ENCODE results near the gene THBD.

The THBD gene

DNA sequence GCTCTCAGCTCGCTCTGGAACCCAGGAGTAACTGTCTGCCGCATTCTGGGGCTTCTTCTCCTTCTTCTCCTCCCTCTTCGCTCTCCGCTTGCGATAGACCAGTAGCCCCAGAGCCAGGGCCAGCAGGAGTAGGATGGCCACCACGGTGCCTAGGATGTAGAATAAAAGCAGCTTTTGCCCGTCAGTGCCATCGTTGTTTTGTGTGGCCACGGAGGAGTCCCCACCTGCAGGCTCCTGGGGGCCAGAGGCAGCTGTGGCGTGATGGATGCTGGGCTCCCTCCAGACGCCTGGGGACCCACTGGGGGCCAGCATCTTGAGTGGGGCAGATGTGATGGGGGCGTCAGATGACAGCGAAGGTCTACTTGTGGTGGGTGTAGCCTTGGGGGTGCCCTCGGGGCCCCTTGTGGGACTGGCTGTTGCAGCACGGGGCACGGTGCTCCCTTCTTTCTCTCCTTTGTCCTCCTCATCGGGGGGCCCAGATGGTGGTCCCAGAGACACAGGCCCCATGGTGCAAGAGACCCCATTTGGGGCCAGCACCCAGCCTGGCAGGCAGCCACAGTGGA is 34.9 kb upstream of the THBD start:
- no peak for FAIRE-seq

DNA sequence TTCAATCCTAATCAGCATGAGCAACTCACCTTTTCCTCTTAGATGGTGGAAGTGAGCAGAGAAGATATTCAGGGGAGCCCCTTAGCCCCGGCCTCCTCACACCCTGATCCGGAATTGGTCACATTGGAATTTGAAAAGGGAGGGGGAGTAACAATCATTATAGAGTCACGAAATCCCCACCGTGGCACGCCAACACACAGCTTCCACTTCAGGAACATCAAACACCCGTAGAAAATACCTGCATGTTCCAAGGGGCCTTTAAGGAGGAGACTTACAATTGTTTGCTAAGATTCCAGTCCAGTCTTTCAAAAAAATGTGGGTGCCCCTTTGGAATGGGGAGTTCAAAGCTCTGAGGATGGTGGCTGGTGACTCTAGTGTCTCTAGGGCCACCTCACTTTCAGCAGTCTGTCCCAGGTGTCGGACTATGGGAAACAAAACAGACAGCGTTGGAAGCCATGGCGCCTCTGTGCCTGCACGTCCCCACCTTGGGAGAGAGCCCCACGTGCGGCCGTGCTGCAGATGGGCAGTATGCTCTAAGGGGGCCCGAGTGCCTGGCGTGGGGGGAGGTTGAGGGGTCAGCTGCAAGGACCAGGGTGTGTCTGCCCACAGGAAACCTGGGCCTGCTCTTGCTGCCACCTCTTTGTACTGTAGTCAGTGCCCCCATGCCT is 34.2 kb upstream of the THBD start:
- no peak for FAIRE-seq

DNA sequence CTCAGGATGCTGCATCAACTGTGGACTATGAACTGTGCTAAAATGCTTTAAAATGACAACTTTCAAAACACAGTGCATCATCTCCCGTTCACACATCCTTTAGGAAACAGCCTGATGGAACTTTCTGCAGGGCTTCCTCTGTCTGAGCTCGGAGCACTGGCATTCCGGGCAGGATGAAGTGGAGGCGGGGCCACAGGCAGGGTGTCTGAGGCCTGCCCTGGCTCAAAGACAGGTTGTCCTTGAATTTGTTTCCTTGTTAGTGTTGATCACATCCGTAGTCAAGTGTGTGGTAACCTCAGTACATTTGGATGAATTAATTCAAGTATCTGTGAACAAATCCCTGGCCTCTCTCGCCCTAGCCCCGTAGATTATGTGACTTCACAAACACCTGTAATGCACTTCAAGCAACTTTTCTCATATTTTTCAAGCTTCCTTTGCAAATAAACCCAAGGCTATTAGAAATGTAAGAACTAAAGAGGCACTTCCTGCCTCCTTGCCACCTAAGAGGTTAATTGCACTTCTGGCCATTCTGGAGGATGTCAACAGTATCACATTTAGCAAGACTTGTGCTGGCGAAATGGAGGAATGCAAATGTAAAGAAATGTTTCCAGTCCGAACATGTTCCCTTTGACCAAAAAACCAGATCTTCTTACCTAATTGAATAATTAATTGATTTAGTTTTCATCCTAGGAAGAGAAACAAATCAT is 33.5 kb upstream of the THBD start:
- no peak for FAIRE-seq

DNA sequence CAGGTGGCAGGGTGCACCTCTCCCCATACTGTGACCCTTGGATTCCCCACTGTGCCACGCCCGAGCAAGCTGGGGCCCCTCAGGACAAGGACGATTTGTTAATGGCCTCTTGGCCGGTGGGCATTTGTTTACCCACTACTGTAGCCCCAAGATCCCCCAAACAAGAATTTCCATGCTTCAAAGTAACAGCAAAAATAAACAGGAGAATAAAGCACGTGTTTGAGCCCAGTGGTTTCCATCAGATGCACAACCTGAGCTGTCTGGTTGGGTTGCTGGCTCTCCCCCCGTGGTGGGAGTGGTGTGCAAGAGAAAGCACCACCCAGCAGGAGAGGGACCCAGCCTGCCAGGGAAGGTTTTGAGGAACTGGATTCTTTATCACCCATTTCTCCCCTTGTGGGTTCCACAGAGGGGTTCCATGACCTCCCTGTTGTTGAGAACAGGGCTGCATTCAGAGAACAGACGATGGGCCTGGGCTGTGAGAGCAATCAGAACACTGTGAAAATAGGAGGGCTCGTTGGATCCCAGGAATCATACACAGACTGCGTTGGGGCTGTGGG is 31.9 kb upstream of the THBD start:
- FAIRE-seq, result no peak

DNA sequence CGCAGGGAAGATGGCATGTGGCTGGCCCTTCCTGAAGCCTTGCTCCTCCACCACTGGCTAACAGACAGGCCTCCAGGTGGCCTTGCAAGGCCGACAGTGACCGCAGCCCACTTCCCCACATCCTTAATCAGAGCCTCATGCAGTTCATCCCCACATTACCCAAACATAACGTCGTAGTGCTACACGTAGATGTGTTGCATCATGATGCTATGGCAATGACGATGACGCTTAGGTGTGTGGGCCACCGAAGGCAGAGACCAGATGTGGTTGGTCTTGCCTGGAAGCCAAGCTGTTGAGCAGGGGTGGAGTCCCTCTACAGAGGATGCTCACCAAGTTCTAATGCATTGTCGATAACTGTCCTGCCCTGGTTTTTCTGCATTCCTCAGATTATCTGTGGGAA is 31.0 kb upstream of the THBD start:
- FAIRE-seq, result no peak

DNA sequence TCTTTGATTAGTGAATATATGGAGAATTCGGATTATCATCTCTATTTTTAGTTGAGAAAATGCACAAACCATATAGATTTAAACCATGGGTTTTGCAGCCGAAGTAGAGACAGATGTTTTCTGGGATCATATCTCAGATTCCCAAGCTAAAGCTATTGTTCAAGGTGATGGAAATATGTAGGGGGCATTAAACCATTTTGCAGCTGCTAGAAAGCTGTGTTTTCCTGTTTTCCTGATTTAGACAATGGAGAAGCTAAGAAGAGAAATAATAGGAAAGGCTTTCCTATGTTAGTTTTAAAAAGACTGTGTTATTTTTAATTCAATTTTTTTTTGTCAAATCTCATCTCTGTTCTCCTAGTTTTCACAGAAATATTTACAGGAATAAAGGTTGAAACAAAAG is 30.5 kb upstream of the THBD start:
- no peak for FAIRE-seq

DNA sequence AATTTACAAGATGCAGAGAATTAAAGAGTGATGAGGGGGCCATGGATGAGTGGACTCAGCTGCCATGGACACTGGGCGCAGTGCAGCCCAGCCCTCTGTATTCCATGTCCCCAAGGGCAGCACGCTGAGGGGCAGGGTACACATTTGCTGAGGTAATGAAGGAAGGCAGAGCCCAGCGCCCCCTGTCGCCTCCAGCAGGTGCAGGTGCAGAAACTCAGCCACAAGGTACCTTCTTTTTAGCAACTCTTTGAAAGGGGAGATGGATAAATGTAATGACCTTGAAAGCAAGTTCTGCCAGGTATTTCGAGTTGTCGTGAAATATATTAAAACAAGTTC is 29.5 kb upstream of the THBD start:
- FAIRE-seq, result no peak

DNA sequence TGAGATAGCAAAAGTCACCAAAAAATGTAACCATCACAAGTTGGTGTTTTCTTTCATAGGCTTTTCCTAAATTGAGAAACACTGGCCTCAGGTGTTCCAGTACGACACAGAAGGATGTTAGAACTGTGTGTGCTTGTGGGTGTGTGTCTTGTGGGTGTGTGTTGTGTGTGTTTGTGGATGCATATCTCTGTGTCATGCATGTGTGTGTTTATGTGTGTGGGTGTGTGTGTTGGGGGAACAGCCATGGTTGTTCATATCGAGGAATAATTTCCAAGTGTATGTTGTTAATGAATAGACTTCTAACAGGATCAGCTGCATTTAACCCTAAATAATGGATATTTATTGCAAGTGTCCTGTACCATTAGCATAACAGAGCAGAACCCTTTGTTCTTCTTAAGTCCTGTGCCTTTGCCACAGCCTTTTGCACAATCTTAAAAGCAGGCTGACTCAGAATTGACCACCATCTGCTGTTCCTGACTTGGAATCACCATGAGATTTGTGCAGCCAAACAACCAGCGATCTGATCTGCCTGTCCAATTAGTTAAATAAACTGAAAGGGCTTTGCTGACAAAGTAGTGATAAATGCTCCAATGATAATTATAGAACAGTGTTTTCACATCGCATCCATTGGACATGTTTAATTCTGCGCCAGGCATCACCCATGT is 29.0 kb upstream of the THBD start:
- no peak for FAIRE-seq

DNA sequence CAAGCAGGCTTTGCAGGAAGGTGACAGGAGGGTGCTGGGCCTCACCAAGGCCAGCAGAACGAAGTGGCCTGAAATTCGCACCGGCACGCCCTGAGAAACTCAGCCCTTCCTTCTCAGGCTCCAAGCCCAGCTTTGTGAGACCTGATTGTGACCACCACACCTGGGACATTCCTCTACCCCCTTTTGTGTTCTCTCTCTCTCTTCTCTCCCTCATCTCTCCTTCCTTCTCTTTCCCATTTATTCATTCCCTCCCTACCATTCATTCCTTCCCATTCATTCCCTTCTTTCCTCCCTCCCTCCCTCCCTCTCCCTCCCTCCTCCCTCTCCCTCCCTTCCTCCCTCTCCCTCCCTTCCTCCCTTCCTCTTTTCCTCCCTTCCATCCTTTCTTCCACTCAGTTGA is 27.8 kb upstream of the THBD start:
- FAIRE-seq, result no peak

DNA sequence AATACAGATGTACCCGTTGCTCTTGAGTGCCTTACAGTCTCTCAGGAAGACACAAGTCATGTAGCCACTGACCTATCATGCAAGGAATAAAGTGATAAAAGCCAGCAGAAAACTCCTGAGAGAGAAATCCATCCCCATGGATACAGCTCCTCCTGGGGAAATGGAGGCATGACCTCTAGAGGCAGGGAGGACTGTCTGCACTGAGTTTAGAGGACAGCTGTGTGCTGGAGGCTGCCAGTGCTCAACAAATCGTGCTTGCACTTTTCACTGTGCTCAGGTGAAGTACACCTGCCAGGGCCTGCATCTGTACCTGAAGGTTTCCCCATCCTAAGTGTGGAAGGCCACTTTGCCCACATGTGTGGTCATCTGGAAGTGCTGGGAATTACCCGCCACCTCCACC is 24.6 kb upstream of the THBD start:
- FAIRE-seq, result no peak

DNA sequence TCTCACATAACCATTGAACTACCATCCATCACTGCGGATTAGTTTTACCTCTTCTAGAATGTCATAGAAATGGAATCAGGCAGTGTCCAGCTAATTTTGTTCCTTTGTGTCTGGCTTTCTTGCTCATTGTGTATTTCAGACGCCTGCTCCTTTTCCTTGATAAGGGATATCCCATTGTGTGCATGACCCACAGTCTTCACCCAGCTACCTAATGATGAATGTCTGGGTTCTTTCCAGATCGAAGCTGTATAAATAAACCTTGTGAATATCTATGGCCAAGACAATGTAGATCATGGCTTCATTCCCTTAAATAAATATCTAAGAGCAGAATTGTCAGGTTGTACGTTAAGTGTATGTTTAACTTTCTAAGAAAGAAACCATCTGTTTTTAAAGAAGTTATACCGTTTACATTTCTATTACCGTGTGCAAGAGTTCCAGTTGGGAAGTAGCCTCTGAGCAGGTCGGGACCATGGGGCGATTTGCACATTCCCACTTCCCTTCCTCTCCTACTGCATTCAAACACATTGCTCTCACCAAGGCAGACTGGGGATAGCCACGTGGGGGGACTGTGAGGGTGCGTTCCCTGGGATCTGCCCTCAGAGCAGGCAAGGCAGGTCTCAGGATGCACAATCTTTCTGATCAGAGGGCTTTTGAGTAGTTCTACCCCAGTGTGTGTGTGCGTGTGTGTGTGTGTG is 23.6 kb upstream of the THBD start:
- no peak for FAIRE-seq

DNA sequence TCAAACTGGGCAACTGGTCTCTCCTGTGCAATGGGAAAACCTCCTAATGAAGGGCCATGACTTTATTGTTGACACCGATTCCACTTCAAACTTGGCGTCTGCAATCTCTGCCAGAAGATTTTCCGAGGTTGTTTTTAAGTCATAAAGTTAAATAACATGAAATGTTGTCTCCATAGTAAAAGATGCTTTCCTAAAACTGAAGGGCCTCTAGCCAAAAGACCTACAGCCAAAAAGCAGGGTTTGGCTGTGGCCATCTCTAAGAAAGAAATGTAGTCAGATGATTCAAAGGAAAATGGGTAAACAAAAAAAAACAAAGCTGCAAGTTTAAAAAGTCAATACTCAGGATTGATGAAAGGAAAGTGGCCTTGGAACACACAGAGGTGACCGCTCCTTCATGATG is 22.5 kb upstream of the THBD start:
- FAIRE-seq, result no peak

DNA sequence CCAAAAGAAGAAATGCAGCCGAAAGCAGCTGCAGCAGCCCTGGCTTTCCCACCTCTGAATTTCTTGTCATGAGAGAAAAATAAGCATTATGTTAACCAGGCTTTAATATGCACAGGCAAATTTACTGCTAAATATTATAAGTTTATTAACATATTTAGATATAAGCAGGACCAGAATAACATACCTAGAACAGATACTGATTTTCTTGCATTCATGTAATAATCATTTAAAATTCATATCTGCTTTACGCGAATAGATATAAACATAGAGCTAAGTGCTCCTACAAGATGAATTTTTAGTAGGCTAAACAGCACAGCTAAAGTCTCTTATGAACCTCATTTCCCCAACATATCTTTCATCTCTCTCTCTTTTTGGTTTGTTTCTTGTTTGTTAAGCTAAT is 21.9 kb upstream of the THBD start:
- no peak for FAIRE-seq

DNA sequence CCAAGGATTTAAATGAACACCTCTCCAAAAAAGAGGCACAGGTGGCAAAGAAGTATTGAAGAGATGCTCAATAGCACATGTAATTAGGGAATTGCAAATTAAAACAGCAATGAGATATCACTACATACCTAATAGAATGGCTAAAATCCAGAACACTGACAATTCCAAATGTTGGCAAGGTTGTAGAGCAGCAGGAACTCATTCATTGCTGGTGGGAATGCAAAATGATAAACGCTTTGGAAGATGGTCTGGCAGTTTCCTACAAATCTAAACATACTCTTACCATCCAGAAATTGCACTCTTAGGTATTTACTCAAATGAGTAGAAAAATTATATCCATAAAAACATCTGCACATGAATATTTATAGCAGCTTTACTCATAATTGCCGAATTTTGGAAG is 19.6 kb upstream of the THBD start:
- no peak for FAIRE-seq

DNA sequence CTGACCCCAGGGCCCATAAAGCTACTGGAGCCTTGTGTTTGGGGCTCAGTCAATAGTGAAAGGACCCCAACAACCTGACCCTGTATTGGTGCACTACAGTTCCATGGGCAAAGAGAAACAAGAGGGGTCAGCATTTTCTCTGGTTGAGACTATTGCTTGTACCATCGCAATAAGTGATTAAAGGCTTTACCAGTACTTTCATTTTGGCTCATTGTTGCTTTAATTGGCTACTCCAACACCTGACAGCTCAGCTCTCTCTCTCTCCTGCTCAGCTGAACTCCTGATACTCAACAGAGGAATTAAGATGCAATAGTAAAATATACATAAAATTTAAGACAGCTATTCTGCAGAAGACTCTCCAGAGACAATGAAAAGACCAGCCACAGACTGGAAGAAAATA is 18.8 kb upstream of the THBD start:
- FAIRE-seq, result no peak

DNA sequence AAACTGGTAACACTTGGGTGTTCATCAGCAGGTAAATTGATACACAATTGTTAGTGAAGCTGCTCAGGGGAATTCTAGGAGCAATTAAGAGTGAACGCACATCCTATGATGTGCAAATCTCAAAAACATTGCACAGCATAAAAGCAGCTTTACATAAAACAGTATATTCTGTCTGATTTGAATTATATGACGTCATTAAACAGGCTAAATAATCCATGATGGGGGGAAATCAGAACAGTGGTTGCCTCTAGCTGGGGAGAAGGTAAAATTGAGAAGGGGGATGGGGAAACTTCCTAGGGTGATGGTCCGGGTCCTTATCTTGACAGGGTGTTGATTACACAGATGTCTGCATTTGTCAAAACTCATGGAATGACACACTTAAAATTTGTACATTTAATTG is 17.3 kb upstream of the THBD start:
- FAIRE-seq, result no peak

DNA sequence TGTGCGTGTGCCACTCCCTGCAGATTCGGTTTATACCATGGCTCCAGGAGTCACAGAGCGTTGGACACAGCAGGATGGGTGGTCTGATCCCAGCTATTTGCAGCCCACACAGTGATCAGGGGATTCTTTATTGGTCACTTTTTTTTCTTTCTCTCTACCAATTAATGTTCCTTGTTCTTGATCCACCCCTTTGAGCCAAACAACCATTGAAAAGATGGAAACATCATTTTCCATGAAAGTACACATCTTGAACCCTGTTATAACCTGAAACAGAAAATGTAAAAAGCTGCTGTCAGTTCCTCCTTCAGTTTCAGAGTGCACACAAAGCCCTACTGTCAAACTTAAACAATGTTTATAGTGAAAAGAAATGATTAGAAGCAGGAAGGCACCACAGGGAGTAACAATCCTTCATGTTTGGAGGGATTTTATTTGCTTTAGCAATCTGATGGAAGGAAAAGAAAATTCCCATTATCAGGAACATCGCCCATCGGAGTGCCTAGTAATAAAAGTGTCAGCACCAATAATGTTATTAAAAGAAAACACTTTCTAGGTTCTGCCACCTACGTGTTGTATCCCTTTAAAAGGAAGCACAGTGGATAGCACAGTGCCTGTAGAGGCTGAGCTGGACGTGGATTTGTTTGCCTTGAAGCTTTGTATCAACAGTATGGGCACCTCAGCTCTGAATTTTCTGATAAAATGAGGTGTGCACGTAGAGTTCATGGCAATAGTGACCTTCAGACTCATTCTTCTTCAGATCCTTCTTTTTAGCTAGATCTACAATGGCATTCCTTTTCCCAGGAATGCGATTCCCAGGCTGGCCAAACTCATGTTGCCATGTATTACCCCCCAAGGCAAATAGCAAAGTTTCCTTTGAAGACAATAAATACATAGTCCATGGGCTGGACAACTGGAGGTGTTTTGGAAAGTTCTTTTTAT is 16.1 kb upstream of the THBD start:
- no peak for FAIRE-seq

DNA sequence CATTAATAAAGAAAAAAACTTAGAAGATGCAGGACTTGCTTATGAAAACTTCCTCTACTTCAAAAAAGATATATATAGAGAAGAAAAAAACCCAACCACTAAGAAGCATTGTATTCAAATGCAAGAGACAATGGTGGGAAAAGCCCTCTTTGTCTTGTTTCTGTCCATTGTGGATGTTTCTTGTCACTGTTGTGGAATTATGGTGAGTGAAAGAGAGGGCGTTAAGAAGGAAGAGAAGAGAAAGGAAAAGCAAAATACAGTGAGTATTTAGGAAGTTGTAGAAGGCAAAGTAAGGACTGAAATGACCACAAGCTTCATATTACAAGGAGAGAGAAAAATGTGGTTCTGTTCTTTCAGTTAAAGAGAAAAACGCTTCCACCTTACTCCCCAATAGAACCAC is 14.1 kb upstream of the THBD start:
- no peak for FAIRE-seq

DNA sequence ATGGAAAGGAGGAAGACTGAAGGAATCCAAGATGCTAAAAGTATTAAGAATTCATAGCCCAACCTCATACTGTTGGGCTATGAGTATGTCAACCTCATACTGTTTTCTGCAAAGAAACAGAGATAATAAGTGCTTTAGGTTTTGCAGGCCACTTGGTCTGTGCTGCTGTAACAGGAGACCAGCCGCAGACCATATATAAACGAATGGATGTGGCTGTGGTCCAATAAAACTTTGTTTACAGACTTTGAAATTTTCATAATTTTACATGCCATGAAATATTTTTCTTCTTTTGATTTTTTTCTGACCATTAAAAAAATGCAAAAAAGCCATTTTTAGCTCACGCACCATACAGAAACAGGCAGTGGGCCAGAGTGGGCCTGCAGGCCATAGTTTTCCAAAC is 13.7 kb upstream of the THBD start:
- FAIRE-seq, result no peak

DNA sequence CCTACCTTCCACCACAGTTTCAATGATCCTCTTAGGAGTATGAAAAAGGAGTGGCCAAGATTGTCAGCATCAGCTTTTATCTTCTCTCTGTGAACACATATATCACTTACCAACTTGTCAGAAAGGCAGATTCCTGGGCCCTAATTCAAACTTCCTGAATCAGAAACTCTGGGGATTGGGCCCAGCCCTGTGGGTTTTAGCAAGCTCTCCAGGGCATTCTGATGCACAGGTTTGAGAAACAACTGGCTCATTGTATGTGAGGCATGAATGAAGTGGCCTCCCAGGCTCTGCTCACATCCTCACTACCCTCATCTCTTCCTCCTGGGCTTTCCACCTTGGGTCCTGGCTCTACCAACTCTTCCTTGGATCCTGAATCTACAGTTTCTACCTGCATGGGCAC is 13.2 kb upstream of the THBD start:
- FAIRE-seq, result no peak

DNA sequence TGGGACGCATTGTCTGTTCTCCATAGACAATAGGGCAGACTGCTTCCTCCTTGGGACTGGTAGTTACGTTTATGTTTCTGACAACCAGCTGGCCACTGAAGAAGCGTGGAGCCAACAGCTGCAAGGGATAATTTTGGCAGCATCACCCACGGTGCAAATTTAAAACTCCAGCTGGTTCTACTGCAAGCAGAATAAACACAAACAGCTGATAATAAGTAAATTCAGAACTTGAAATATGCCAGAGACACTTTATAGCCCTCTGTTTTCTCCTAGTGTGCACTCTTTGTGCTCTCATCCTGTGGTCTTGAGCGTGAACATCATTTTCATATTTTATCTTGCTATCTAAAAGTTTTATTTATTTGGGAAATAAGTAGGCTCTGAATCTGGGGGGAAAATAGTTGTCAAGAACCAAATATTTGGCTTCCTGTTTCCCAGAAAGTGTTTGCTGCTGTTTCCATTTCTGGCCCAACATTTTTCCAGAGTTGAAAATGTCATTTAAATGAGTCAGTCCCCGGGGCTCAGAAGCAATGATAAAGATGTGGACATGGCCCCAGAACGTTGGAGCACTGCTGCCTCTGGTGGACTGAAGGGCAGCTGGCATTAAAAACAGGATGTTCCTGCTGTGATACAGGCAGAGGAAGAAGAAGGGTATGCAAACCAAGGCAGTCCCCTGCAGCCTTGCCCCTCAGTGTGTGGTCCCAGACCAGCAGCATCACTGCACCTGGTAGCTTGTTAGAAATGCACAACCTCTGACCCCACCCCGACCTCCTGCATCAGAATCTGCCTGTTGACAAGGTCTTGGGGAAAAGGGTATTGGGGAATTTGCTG is 12.5 kb upstream of the THBD start:
- no peak for FAIRE-seq

Data from TTC549 (cell line).